ENCODE measurements around the gene SERPINF2.

SERPINF2 gene

DNA sequence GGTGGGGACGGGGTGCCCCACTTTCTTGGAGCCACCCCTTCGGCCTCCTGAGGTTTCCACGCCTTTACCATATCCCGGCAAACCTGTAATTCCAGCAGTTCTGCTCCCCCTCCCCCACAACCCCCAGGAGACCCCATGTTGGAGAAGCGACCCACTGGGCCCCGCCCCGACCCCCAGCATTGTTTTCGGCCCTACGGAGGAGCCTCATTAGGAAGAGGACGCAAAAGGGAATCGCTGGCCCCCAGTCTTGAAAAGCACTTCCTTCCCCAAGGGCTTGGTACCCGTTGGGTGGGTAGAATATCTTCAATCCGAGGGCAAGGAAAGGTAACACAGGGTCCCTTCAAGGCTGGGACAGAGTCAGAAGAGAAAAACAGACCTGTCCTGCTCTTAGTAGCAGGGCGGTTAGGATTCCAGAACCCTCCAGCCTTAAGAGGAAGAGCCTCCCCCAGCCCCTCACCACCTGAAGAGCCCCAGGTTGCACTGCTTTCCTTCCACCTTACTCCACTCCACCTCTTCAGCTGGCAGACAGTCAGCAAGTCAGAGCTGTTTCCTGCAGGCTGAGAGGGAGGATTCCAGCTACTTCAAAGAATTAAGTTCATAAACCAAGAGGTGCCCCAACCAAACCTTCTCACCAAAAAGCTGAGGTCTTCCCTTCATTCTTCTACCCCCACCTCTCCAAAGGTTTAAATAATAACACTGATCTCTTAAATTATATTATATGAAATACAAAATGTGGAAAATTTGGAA lies 31.7 kb upstream of the SERPINF2 start:
- Histone ChIP-seq H3K4me3 (ENCODE audit: low read depth in 1 of 2, low read length in 2 of 2) (peak overlapping the region; percentile 39 to 70), H3K4me1 (ENCODE audit: control insufficient read depth in 1 of 2, insufficient read depth in 2 of 2, low read length in 2 of 2) (peaks cover 12 to 25% of the 10 kb centered on the region in 2 donors), H3K27ac (ENCODE audit: low read length) (peak overlapping the region; percentile 80), H3K36me3 (ENCODE audit: control insufficient read depth in 1 of 2, insufficient read depth in 2 of 2, low read length in 2 of 2) (peaks cover 27 to 38% of the 10 kb centered on the region in 2 donors), H3K9me3 (ENCODE audit: control insufficient read depth in 1 of 2, low read length in 2 of 2) (no peaks in the 10 kb centered on the region), H3K27me3 (ENCODE audit: low read depth, low read length) (no peaks in the 10 kb centered on the region)

DNA sequence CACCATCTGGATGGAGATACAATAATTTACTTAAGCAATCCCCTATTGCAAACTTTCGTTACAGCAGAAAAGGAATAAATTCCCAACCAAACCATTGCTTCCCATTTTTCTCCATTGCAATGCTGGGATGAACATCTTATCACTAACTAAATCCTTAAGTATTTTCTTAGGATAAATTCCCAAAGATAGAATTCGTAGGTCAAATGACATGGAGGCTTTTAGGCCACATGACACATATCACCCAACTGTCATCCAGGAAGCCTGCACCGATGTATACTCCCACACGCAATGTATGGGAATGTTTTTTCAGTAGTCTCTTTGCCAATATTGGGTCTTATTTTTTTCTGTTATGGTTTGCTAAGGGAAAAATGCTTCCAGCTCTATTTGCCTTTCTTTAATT lies 30.9 kb upstream of the SERPINF2 start:
- peaks cover 12 to 25% of the 10 kb centered on the region in 2 donors for H3K4me1 ChIP-seq (ENCODE audit: control insufficient read depth in 1 of 2, insufficient read depth in 2 of 2, low read length in 2 of 2)
- no peak overlapping the region for H3K27ac ChIP-seq (ENCODE audit: low read length)
- no peaks in the 10 kb centered on the region for H3K9me3 ChIP-seq (ENCODE audit: control insufficient read depth in 1 of 2, low read length in 2 of 2)
- peaks cover 27 to 41% of the 10 kb centered on the region in 2 donors for H3K36me3 ChIP-seq (ENCODE audit: control insufficient read depth in 1 of 2, insufficient read depth in 2 of 2, low read length in 2 of 2)
- H3K4me3 ChIP-seq (ENCODE audit: low read depth in 1 of 2, low read length in 2 of 2), result no peak overlapping the region
- no peaks in the 10 kb centered on the region for H3K27me3 ChIP-seq (ENCODE audit: low read depth, low read length)

DNA sequence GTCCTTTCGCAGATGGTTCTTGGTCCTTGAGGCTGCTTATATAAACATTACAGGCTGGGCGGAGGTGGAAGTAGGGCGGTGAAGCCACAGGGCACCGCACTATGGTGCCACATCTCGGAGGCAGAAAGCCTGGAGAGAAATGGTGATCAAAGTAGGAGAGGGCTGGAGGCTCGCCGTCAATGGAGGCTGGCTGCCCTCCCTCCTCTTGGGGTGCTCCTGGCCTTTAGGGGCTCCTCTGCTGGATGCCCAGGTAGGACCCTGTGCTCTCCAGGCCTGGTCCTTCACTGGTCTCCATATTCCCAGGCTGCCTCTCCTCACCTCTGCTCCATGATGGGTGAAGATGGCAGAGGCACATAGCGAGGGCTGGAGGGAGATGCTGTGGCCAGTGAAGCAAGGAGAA lies 30.4 kb upstream of the SERPINF2 start:
- Histone ChIP-seq H3K4me1 (ENCODE audit: control insufficient read depth in 1 of 2, insufficient read depth in 2 of 2, low read length in 2 of 2) (peaks cover 12 to 25% of the 10 kb centered on the region in 2 donors), H3K4me3 (ENCODE audit: low read depth in 1 of 2, low read length in 2 of 2) (peak overlapping the region in 1 of 2 donors; percentile 14), H3K9me3 (ENCODE audit: control insufficient read depth in 1 of 2, low read length in 2 of 2) (no peaks in the 10 kb centered on the region), H3K27me3 (ENCODE audit: low read depth, low read length) (no peaks in the 10 kb centered on the region), H3K27ac (ENCODE audit: low read length) (no peak overlapping the region), H3K36me3 (ENCODE audit: control insufficient read depth in 1 of 2, insufficient read depth in 2 of 2, low read length in 2 of 2) (peaks cover 27 to 43% of the 10 kb centered on the region in 2 donors)

DNA sequence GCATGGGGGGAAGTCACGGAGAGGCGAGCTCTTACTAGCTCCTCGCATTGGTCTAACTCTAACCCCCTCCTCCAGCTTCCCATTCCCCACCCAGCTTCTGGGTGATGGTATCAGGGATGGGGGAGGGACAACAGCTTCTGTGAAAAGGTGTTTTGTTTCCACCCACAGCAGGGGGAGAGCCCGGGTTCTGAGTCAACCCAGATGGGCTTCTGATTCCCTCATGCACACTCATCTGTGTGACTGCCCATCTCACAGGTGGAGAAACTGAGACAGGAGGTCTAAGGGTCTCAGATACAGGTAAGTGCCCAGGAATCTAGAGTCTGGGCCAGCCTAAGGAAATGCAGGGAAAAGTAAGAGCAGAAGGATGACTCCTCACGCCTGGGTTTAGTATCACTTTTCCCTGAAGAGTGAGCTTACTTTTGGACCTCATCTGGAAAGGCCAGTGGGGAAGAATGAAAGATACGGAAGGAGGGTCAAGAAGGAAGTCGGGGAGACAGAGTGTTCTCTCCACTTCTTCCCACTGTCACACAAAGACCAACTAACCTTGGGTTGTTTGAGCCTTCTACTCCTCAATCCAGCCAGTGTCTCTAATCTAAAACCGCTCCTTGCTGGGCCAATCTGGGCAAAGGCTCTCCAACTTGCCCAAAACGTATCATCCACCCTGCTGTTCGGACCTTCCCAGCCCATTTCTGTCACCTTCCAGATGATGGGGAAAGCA lies 29.4 kb upstream of the SERPINF2 start:
- H3K4me1 ChIP-seq (ENCODE audit: control insufficient read depth in 1 of 2, insufficient read depth in 2 of 2, low read length in 2 of 2), result peaks cover 17 to 34% of the 10 kb centered on the region in 2 donors
- H3K27me3 ChIP-seq (ENCODE audit: low read depth, low read length), result no peaks in the 10 kb centered on the region
- H3K9me3 ChIP-seq (ENCODE audit: control insufficient read depth in 1 of 2, low read length in 2 of 2), result no peaks in the 10 kb centered on the region
- peak overlapping the region; percentile 71 to 92 for H3K4me3 ChIP-seq (ENCODE audit: low read depth in 1 of 2, low read length in 2 of 2)
- H3K27ac ChIP-seq (ENCODE audit: low read length), result peak overlapping the region; percentile 91
- peaks cover 27 to 43% of the 10 kb centered on the region in 2 donors for H3K36me3 ChIP-seq (ENCODE audit: control insufficient read depth in 1 of 2, insufficient read depth in 2 of 2, low read length in 2 of 2)

DNA sequence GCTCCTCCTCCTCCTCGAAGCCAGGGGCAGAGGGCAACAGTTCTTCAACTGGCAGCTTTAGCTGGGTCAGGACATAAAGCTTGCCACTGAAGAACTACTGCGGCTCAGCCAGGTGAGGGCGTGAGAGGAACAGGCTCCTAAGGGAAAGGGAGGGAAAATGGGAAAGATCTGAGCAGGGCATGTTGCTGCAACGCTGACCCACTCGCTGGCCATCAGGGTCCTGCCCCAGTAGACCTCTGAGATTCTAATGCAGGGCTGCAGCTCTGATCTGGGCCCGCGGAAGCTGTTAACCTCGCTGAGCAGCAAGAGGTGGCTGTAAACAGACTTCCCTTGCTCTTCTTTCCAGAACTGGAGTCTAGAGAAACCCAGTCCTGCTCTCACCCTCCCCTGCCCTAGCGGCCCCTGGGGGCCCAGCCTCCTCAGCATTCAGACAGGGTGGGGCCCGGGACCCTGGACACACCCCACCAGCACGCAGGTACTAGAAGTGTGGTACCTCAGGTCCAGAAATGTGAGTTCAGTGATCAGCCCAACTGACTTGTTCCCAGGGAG lies 28.7 kb upstream of the SERPINF2 start:
- H3K4me1 ChIP-seq (ENCODE audit: control insufficient read depth in 1 of 2, insufficient read depth in 2 of 2, low read length in 2 of 2), result peaks cover 17 to 36% of the 10 kb centered on the region in 2 donors

DNA sequence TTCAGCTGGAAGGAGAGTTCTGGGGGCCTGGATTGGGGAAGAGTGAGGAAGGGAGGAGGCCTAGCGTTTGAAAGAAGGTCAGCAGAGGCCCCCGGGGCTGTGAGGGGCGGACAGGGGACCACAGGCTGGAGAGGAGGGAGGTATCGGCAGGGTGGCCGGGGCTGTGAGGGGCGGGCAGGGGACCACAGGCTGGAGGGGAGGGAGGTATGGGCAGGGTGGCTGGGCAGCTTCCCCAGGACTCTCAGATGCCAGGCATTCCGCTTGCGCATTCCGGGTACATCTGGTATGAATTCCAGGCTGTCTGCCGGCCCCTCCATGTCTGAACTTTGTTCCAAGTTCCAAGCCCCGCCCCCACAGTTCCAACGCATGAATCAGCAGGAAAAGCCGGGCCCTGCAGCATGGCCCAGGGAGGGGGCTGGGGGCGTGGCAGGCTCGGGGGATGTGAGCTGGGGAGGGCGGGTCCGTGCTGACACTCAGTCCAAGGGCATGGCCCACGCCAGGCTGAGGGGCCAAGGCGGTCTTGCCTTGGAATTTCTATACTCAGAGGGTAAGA lies 28.2 kb upstream of the SERPINF2 start:
- peak overlapping the region; percentile 98 for H3K27ac ChIP-seq (ENCODE audit: low read length)
- H3K4me3 ChIP-seq (ENCODE audit: low read depth in 1 of 2, low read length in 2 of 2), result peak overlapping the region; percentile 71 to 92
- H3K27me3 ChIP-seq (ENCODE audit: low read depth, low read length), result no peaks in the 10 kb centered on the region
- H3K9me3 ChIP-seq (ENCODE audit: control insufficient read depth in 1 of 2, low read length in 2 of 2), result no peaks in the 10 kb centered on the region
- peaks cover 17 to 36% of the 10 kb centered on the region in 2 donors for H3K4me1 ChIP-seq (ENCODE audit: control insufficient read depth in 1 of 2, insufficient read depth in 2 of 2, low read length in 2 of 2)
- H3K36me3 ChIP-seq (ENCODE audit: control insufficient read depth in 1 of 2, insufficient read depth in 2 of 2, low read length in 2 of 2), result peaks cover 27 to 43% of the 10 kb centered on the region in 2 donors

More for the DNA sequence above, 28.7 kb upstream of the SERPINF2 start:
- peaks cover 27 to 43% of the 10 kb centered on the region in 2 donors for H3K36me3 ChIP-seq (ENCODE audit: control insufficient read depth in 1 of 2, insufficient read depth in 2 of 2, low read length in 2 of 2)
- H3K9me3 ChIP-seq (ENCODE audit: control insufficient read depth in 1 of 2, low read length in 2 of 2), result no peaks in the 10 kb centered on the region
- H3K4me3 ChIP-seq (ENCODE audit: low read depth in 1 of 2, low read length in 2 of 2), result peak overlapping the region; percentile 71 to 92
- H3K27me3 ChIP-seq (ENCODE audit: low read depth, low read length), result no peaks in the 10 kb centered on the region
- peak overlapping the region; percentile 91 for H3K27ac ChIP-seq (ENCODE audit: low read length)

DNA sequence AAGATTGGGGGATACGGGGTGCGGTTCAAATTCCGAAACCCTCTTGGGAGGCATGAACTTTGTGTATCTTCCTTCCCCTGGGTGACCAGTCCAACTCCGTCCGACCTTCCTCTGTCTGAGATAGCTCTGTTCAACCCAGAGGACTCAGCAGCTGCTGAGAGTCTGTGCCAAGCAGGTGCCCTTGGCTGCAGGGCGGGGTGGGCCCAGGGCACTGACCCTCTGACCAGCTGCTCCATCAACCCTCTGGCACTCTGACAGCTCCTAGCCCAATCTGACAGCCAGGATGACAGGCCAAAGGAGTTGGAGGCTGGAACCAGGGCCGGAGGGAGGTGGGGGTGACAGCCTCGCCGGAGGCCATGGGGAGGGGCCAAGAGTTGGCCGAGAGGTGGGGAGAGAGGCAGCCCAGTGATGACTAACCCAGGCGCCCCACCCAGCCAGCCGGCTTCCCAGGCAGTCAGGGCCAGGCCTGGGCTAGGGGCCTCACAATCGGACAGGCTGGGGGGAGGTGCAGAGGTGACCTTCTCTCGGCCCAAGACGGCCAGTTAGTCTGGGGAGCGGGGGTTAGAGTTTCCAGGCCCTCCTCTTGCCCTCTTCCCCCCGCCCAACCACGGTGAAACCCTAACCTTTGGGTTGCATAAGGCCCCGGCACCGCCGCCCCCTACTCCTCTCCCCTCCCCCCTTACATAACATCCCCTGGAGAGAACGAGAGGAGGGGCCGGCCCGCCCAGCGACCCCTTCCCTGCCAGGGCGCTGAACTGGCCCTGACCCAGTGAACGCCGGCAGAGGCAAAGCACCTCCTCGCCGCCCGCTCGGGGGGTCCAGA lies 27.5 kb upstream of the SERPINF2 start:
- H3K4me3 ChIP-seq (ENCODE audit: low read depth in 1 of 2, low read length in 2 of 2), result peak overlapping the region; percentile 71 to 92
- peaks cover 27 to 43% of the 10 kb centered on the region in 2 donors for H3K36me3 ChIP-seq (ENCODE audit: control insufficient read depth in 1 of 2, insufficient read depth in 2 of 2, low read length in 2 of 2)
- peak overlapping the region; percentile 98 for H3K27ac ChIP-seq (ENCODE audit: low read length)
- H3K27me3 ChIP-seq (ENCODE audit: low read depth, low read length), result no peaks in the 10 kb centered on the region
- H3K4me1 ChIP-seq (ENCODE audit: control insufficient read depth in 1 of 2, insufficient read depth in 2 of 2, low read length in 2 of 2), result peaks cover 17 to 36% of the 10 kb centered on the region in 2 donors
- H3K9me3 ChIP-seq (ENCODE audit: control insufficient read depth in 1 of 2, low read length in 2 of 2), result no peaks in the 10 kb centered on the region

DNA sequence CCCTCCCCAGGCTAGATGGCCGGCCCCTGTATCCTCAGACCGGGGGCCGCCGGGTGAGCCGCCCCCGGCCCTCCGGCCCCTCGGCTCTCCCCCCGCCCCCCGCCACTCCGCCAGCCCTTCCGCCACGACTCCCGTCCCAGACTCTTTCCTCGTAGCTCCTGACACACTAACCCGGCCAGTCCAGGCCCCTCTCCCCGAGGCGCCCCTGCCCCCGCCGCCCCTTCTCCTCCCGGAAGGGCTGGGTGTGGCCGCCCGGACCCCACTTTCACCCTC lies 26.9 kb upstream of the SERPINF2 start:
- Histone ChIP-seq H3K9me3 (ENCODE audit: control insufficient read depth in 1 of 2, low read length in 2 of 2) (no peaks in the 10 kb centered on the region), H3K4me1 (ENCODE audit: control insufficient read depth in 1 of 2, insufficient read depth in 2 of 2, low read length in 2 of 2) (peaks cover 17 to 39% of the 10 kb centered on the region in 2 donors), H3K4me3 (ENCODE audit: low read depth in 1 of 2, low read length in 2 of 2) (peak overlapping the region; percentile 71 to 92), H3K27ac (ENCODE audit: low read length) (peak overlapping the region; percentile 98), H3K36me3 (ENCODE audit: control insufficient read depth in 1 of 2, insufficient read depth in 2 of 2, low read length in 2 of 2) (peaks cover 27 to 43% of the 10 kb centered on the region in 2 donors), H3K27me3 (ENCODE audit: low read depth, low read length) (no peaks in the 10 kb centered on the region)

DNA sequence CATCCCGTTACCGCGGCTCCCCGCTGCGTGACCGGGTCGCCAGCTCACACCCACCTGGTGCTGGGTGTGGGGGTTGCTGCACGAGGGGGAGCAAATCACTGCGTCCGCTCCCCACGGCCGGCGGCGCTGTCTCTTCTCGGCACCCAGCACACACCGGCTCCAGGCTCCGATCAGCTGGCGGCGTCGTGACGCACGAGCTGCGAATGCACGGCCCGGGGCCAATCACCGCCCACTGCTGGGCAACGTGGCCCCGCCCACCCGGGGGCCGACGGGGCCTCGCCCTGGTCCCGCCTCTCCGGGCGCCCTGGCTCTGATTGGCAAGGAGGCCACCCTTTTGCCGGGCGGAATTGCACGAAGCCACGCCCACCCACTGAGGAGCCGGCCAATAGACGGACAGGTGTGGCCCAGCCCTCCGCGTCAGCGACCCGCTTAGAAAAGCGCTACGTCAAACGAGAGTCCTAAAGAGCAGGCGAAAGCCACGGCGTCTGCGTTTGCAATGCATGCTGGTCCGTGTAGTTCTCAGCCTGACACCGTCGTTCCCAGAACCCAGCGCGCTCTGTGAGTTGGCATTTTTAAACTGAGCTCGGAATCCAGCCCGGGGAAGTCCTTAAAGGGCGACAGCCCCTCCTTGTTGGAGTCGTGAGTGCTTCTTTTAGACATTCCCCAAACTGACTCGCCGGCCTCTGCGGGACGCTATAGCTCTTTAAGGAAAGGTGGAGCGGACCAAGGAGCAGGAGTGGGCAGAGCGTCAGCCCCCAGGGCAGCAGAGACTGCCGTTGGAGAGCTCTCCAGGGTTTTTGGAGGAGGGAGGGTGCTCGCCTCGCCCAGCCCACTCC lies 26.4 kb upstream of the SERPINF2 start:
- peak overlapping the region; percentile 71 to 92 for H3K4me3 ChIP-seq (ENCODE audit: low read depth in 1 of 2, low read length in 2 of 2)
- H3K36me3 ChIP-seq (ENCODE audit: control insufficient read depth in 1 of 2, insufficient read depth in 2 of 2, low read length in 2 of 2), result peaks cover 27 to 43% of the 10 kb centered on the region in 2 donors
- H3K9me3 ChIP-seq (ENCODE audit: control insufficient read depth in 1 of 2, low read length in 2 of 2), result no peaks in the 10 kb centered on the region
- no peaks in the 10 kb centered on the region for H3K27me3 ChIP-seq (ENCODE audit: low read depth, low read length)
- H3K27ac ChIP-seq (ENCODE audit: low read length), result peak overlapping the region; percentile 98
- H3K4me1 ChIP-seq (ENCODE audit: control insufficient read depth in 1 of 2, insufficient read depth in 2 of 2, low read length in 2 of 2), result peaks cover 17 to 41% of the 10 kb centered on the region in 2 donors

Data from muscle layer of duodenum (tissue), 2 donors.